A375 (cell line): ENCODE measurements around the gene GOLPH3L. TPM values are rescaled to one million over a fixed set of nuclear protein-coding genes. Genes with fewer than 3 reads are reported as not detected.

ENCODE experiments used
- small RNA-seq: library from RNA; depleted of rRNA; stranded (forward); fragments of <200 nt; gene quantifications from one replicate; pipeline ENCODE3, GENCODE V24; 2014
- total RNA-seq: library from RNA; depleted of rRNA; stranded (reverse); fragments of >200 nt; shearing (Covaris generic); gene quantifications from 2 replicates; pipeline ENCODE4 v1.2.3, GENCODE V29; 2014; rRNA removed

Gene GOLPH3L
- 6.1 and 7.9 TPM in 2 replicates for total RNA-seq

DNA sequence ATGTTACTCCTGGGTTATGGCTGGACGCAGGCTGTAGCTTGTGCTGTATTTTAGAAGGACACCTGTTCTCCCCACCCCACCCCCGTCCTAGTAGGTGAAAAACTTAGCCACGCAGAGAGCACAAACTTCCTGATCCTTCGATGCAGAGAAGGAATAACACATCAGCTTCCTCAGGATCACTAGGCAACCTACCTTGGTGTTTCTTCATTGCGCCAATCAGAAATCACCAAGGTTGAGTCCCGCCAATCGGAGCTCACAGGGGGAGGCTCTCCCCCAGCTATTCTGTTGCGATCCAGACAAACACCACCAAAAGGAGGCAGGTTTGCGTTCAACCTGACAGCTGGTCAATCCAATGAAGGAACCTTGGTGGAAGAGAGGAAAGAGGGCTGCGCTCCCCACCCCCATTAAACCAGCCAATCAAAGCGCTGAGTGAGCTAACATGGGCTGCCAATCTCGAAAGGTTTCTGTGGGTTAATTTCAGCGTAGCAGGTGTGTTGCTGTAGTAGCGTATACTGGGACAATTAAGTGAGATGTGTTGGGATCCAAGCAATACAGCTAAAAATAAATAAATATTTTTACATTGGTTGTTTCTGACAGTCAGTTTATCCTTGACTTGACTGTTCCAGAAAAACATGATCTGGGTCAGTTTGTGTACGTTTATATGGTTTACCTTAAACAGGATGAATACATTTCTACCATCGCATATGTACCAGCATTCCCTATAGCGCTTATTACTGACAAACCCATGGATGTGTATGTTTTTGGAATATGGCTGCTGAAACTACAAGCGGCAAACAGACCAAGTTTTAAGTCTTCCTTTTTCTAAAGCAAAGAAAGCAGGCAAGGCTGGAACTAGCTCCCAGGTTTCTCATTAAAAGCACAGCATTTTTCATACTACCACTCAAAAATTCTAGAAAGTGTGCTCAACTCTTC lies at the start of gene GOLPH3L:
Gene GOLPH3L (minus strand): TSS at position 160 of the 933 bp plus-strand sequence. CDS start 2,316 bp downstream, outside the sequence.

DNA sequence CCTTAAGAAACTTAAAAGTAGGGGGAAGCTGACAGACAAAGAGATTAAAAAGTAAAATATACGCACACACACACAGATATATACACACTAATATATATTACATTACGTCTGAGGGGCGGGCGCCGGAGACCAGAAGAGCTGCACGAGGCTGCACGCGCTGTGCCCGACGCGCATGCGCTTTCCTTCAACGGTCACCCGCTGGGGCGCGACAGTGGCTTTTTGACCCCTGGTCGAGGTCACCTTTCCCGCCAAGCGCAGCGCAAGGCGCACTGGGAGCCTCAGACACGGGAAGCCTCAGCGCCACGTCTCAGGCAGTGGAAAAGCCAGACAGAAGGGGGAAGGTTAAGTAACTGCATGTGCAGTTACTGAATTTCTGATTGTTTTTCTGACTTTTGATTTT lies 23.7 kb upstream of the GOLPH3L start, which contains the start of gene HORMAD1:
Gene HORMAD1 (minus strand): TSS at position 193 of the 400 bp plus-strand sequence. CDS start 1,390 bp downstream, outside the sequence.

DNA sequence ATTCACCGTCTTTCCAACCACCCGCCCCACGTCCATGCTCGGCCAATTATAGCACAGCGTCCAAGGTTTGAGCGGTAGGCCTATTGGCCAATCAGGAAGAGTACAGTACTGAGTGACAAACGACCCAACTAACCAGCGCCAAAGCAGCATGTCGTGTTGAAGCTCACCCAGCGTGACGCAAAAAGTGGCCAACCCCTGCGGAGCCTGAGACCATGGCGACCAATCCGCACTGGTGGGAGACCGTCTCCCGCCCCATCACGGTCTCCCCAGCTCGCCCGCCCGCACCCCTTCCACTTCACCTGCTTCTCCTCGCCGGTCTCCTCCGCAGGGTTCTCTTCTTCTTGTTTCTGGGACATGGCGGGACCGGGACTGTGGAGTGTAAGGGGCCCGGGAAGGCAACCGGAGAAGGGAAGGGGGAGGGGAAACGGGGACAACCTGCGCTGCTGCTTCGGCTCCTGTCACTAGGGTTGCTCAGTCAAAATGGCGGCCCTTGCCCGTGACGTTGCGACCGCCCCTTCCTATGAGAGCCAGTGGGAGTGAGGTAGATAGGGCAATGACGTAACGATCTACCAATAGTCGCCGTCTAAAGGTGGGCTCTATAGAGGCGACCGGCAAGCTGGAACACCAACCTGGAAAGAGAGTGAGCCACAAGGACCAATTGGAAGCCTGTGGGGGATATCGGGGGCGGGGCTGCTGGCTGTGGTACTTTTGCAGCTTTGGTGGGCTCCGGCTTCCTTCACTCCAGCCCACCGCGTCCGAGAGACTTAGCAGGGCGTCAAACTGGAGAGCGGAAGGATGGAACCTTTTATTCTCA lies 67.6 kb downstream of the GOLPH3L start, which contains the start of gene ENSA:
Gene ENSA (minus strand): TSS at position 498 of the 814 bp plus-strand sequence. CDS start 142 bp downstream, at position 356.

Small RNA genes lying within 50 kb of the gene (small RNA-seq; reads per million reads assigned to genes)
- not detected for gene RF00015
- gene RF00561, result not detected
- gene RNU6-1042P, result not detected

Other genes starting within 250 kb of the GOLPH3L start
- 35.7 and 40.2 TPM in 2 replicates for gene TARS2, start 209.7 kb downstream of the GOLPH3L start, total RNA-seq
- 18.4 and 18.6 TPM in 2 replicates for gene ECM1, start 189.0 kb downstream of the GOLPH3L start, total RNA-seq
- gene FALEC, start 181.4 kb downstream of the GOLPH3L start, total RNA-seq, result 2.6 TPM in 1 of 2 replicates, not detected in the other
- 7.7 and 8.9 TPM in 2 replicates for gene ADAMTSL4, start 147.7 kb downstream of the GOLPH3L start, total RNA-seq
- gene MCL1, start 117.5 kb downstream of the GOLPH3L start, total RNA-seq, result 345 and 434 TPM in 2 replicates
- 171 and 181 TPM in 2 replicates for gene ENSA, start 67.5 kb downstream of the GOLPH3L start, total RNA-seq
- gene HORMAD1, start 23.7 kb upstream of the GOLPH3L start, total RNA-seq, result not detected in 2 replicates
- 1.5 and 1.7 TPM in 2 replicates for gene CTSS, start 68.6 kb upstream of the GOLPH3L start, total RNA-seq
- 3.5 and 6.1 TPM in 2 replicates for gene CTSK, start 111.1 kb upstream of the GOLPH3L start, total RNA-seq
- 16.8 and 25.3 TPM in 2 replicates for gene ARNT, start 179.4 kb upstream of the GOLPH3L start, total RNA-seq
- not detected in 2 replicates for gene CTXND2, start 190.0 kb upstream of the GOLPH3L start, total RNA-seq
- gene SETDB1, start 229.2 kb upstream of the GOLPH3L start, total RNA-seq, result 53.2 and 66.0 TPM in 2 replicates